Activated CD4-positive, alpha-beta memory T cell treated with anti-CD3 and anti-CD28 coated beads for 36 hours (primary cell): Measurements from ENCODE around the gene CES4A. TPM values are rescaled to one million over a fixed set of nuclear protein-coding genes. Genes with fewer than 3 reads are reported as not detected.
"Not testable (repeated sequence)": the region's sequence is repeated elsewhere in the genome, so short reads cannot be mapped to it uniquely, and the experiment has no call there.

ENCODE experiments used
- CTCF ChIA-PET: fragments of 350-600 bp; sonication (Branson Sonifier 250); formaldehyde crosslinking; loops from one replicate; lab custom pipeline; 2021; ENCODE audit warnings: antibody characterized with exemption, inconsistent platforms; lab: Charles Lee
- POLR2A ChIA-PET: fragments of 350-600 bp; sonication (Branson Sonifier 250); formaldehyde crosslinking; loops from one replicate; lab custom pipeline; 2021; ENCODE audit warnings: antibody characterized with exemption; lab: Charles Lee
- DNase-seq: peaks from one replicate; pipeline ENCODE4 v3.0.0-alpha.2; 2020
- H3K27ac Mint-ChIP-seq: one replicate; pipeline ENCODE4 v1.8.0; 2021; ENCODE audit warnings: mixed read lengths
- H3K27me3 Mint-ChIP-seq: one replicate; pipeline ENCODE4 v1.8.0; 2021; ENCODE audit warnings: mixed read lengths
- H3K36me3 Mint-ChIP-seq: one replicate; pipeline ENCODE4 v1.8.0; 2021; ENCODE audit warnings: mixed read lengths
- H3K4me1 Mint-ChIP-seq: one replicate; pipeline ENCODE4 v1.8.0; 2021; ENCODE audit warnings: low read depth, mixed read lengths
- H3K4me3 Mint-ChIP-seq: one replicate; pipeline ENCODE4 v1.8.0; 2021; ENCODE audit warnings: mild to moderate bottlenecking, mixed read lengths
- H3K9me3 Mint-ChIP-seq: one replicate; pipeline ENCODE4 v1.8.0; 2021; ENCODE audit warnings: mixed read lengths
- intact Hi-C: fragments of 100-400 bp; cut with micrococcal nuclease; formaldehyde crosslinking; loops from one replicate; pipeline ENCODE4 v1.15.1; 2023
- total RNA-seq, 2 experiments: library from RNA; stranded (reverse); gene quantifications; one replicate each; pipeline ENCODE4 v1.2.3, GENCODE V29; 2021

Gene CES4A
- 10 to 100 TPM; 25.0 to 25.9 TPM for total RNA-seq

DNA sequence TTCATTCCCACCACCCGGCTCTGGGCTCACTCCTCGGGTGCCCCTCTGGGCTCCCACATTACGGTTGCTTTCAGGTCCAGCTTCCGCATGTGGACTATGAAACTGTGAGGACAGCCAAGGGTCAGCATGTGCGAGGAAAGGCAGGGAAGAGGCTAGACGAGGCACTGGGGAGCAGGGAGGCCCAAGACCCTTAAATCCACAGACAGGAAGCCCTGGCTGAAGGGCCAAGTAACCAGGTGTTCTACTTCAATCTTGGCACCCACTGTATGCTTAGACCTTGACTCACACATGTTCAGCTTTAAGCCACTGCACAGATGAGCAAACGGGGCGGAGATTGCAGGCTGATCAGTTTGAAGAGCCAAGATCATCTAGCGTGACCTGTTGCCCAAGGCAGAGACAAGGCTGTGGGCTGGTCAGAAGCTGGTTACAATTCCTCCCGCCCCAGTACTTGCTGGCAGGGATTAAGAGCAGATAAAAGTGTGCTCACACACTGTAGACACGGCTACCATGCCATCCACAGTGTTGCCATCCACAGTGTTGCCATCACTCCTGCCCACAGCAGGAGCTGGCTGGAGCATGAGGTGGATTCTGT lies at the start of gene CES4A:
Gene CES4A (plus strand): TSS at position 393 of the 592 bp plus-strand sequence. CDS start 184 bp downstream, at position 577.
- Mint-ChIP-seq H3K27ac (peak within 1 kb of the TSS; percentile 74), H3K4me1 (peaks cover 42% of the 10 kb centered on the region), H3K4me3 (peak within 1 kb of the TSS; percentile 65), H3K27me3 (no peaks in the 10 kb centered on the region), H3K9me3 (no peaks in the 10 kb centered on the region), H3K36me3 (peaks cover 11% of the 10 kb centered on the region)
- peak; percentile 58 for DNase-seq
- intact Hi-C loops, result no loop called here
- POLR2A ChIA-PET, result interaction anchor here (1.3 kb wide), 1 partner anchor 25 kb away, joined by 3 read pairs; no protein-coding TSS in a partner anchor
- CTCF ChIA-PET, result interaction anchor here (0.7 to 1.0 kb wide), 2 partner anchors 29 to 167 kb away, joined by 4 read pairs; no protein-coding TSS in a partner anchor

DNA sequence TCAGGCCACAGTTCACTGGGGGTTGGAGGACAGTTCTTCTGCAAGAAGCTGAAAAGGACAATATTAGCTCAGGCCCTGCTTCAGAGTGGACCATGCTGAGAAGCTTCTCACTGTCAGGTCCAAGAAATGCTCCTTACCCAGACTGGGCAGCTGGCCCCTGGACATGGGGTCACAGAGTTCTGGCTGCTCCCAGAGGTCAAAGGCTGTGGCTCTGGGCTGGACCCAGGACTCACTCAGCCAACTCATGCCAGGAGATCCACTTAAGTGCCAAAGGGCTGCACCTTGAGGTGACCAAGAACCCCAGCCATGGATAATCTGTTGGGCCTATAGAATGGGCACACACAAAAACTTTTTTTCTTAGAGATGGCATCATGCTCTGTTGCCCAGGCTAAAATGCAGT lies 49.0 kb upstream of the CES4A start:
- Mint-ChIP-seq H3K27ac (no peak overlapping the region), H3K27me3 (no peaks in the 10 kb centered on the region), H3K4me3 (no peak overlapping the region), H3K4me1 (peaks cover 25% of the 10 kb centered on the region), H3K9me3 (no peaks in the 10 kb centered on the region), H3K36me3 (peaks cover 17% of the 10 kb centered on the region)
- ChIA-PET POLR2A (no interaction called here), CTCF (interaction anchor here (1.4 kb wide), 2 partner anchors 12 to 22 kb away, joined by 3 to 5 read pairs; partner anchors contain the start of gene CES3)
- intact Hi-C loops, result no loop called here
- DNase-seq, result no peak

DNA sequence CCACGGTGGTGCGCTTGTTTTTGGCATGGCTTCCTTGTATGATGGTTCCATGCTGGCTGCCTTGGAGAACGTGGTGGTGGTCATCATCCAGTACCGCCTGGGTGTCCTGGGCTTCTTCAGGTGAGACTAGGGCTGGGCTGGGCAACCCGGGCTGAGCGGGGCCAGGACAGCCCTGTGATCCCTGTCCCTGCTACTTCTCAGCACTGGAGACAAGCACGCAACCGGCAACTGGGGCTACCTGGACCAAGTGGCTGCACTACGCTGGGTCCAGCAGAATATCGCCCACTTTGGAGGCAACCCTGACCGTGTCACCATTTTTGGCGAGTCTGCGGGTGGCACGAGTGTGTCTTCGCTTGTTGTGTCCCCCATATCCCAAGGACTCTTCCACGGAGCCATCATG lies 48.2 kb upstream of the CES4A start:
- Mint-ChIP-seq H3K4me1 (peaks cover 22% of the 10 kb centered on the region), H3K27me3 (no peaks in the 10 kb centered on the region), H3K9me3 (no peaks in the 10 kb centered on the region), H3K27ac (no peak overlapping the region), H3K4me3 (no peak overlapping the region), H3K36me3 (peaks cover 13% of the 10 kb centered on the region)
- ChIA-PET CTCF (no interaction called here), POLR2A (no interaction called here)
- DNase-seq, result no peak
- intact Hi-C loops, result no loop called here

DNA sequence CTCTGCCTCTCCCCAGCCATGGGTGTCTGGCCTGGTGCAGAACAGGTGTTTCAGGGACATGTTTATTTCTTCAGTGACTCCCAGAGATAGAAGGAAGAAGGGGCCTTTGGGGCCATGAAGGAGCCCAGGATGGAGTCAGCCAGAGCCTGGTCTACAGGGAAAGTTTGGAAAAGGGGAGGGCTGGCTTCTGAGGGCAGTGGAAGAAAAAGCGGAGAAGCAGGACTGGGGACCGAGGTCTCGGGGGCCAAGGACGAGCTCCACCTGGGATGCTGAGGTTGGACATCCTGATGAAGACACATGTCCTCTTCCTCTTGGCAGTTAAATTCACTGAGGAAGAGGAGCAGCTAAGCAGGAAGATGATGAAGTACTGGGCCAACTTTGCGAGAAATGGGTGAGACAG lies 45.4 kb upstream of the CES4A start:
- Mint-ChIP-seq H3K27me3 (no peaks in the 10 kb centered on the region), H3K27ac (no peak overlapping the region), H3K4me3 (no peak overlapping the region), H3K4me1 (peaks cover 6% of the 10 kb centered on the region), H3K36me3 (peaks cover 13% of the 10 kb centered on the region), H3K9me3 (no peaks in the 10 kb centered on the region)
- DNase-seq, result no peak
- CTCF ChIA-PET, result interaction anchor here (0.7 to 1.1 kb wide), 3 partner anchors 18 to 242 kb away, joined by 3 to 4 read pairs (median 3); partner anchors contain the start of gene CES3
- intact Hi-C loops, result no loop called here
- POLR2A ChIA-PET, result no interaction called here

DNA sequence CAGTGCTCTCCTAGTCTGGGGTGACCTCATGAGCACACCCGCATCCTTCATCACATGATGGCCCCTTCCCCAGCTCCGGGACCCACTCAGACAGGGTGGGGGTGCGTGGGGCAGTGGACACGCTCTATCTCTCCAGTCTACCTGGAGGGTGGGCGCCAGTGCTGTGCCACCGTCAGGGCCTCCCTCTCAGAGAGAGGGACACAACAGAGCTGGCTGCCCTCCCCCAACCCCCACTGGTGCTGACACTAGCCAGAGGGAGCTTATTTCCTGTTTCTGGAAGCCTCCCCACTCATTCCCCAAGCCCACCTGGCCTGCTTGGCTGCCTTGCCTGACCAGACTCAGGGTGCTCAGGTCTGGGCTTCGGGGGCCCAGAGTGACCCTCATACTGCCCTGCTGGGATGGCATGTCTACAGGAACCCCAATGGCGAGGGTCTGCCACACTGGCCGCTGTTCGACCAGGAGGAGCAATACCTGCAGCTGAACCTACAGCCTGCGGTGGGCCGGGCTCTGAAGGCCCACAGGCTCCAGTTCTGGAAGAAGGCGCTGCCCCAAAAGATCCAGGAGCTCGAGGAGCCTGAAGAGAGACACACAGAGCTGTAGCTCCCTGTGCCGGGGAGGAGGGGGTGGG lies 44.8 kb upstream of the CES4A start:
- peaks cover 13% of the 10 kb centered on the region for H3K36me3 Mint-ChIP-seq
- POLR2A ChIA-PET, result no interaction called here
- intact Hi-C loops, result no loop called here

DNA sequence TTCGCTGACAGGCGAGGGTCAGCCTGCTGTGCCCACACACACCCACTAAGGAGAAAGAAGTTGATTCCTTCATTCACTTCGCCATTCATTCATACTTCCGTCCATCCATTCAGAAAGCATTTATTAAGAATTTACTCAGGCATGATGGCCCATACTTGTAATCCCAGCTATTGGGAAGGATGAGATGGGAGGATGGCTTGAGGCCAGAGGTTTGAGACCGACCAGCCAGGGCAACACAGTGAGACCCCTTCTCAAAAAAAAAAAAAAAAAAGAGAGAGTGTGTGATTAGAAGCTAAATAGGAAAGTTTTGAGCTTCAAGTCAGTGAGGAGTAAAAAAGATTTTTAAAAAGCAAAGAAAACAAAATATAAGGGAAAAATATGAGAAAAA lies 44.3 kb upstream of the CES4A start:
- H3K27ac Mint-ChIP-seq, result no peak overlapping the region
- DNase-seq, result no peak
- POLR2A ChIA-PET, result no interaction called here

More for the DNA sequence above, 44.8 kb upstream of the CES4A start:
- Mint-ChIP-seq H3K4me3 (no peak overlapping the region), H3K27ac (no peak overlapping the region), H3K9me3 (no peaks in the 10 kb centered on the region), H3K27me3 (peaks cover 3% of the 10 kb centered on the region), H3K4me1 (peaks cover 9% of the 10 kb centered on the region)
- CTCF ChIA-PET, result interaction anchor here (0.6 to 1.3 kb wide), 4 partner anchors 17 to 212 kb away, joined by 3 to 6 read pairs (median 4); partner anchors contain the start of gene CES3
- DNase-seq, result no peak

DNA sequence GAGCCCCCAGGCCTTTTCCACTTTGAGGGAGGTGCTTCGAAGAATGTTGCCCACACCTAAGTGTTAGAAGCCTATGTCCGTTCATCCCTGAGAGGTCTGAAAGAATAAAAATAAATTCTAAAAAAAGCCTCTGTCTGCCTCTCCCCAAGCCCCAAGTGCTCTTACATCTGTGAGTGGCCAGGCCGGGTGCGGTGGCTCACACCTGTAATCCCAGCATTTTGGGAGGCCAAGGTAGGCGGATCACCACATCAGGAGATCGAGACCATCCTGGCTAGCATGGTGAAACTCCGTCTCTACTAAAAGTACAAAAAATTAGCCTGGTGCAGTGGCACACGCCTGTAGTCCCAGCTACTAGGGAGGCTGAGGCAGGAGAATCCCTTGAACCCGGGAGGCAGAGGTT lies 43.4 kb upstream of the CES4A start:
- H3K9me3 Mint-ChIP-seq, H3K27ac Mint-ChIP-seq, POLR2A ChIA-PET, H3K4me3 Mint-ChIP-seq, DNase-seq, intact Hi-C loops: not testable (repeated sequence)
- Mint-ChIP-seq H3K27me3 (peaks cover 16% of the 10 kb centered on the region), H3K4me1 (peaks cover 15% of the 10 kb centered on the region), H3K36me3 (peaks cover 13% of the 10 kb centered on the region)
- CTCF ChIA-PET, result interaction anchor here (0.8 kb wide), 1 partner anchor 9 kb away, joined by 3 read pairs; no protein-coding TSS in a partner anchor

More for the DNA sequence above, 44.3 kb upstream of the CES4A start:
- Mint-ChIP-seq H3K36me3 (peaks cover 13% of the 10 kb centered on the region), H3K4me3 (no peak overlapping the region), H3K27me3 (peaks cover 7% of the 10 kb centered on the region), H3K4me1 (peaks cover 12% of the 10 kb centered on the region), H3K9me3 (no peaks in the 10 kb centered on the region)
- intact Hi-C loops, result no loop called here
- CTCF ChIA-PET, result interaction anchor here (0.6 to 1.3 kb wide), 2 partner anchors 75 to 211 kb away, joined by 3 to 6 read pairs; no protein-coding TSS in a partner anchor

DNA sequence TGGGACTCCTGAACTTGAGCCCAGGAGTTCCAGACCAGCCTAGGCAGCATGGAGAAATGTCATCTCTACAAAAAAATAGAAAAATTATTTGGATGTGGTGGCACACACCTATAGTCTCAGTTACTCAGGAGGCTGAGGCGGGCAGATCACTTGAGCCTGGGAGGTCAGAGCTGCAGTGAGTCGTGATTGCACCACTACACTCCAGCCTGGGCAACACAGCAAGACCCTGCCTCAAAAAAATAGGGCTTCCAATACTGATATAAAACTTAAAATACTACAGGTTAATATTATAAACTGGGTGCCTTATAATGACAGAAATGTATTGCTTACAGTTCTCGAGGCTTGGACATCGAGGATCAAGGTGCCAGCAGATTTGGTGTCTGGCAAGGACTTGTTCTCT lies 42.5 kb upstream of the CES4A start:
- peaks cover 20% of the 10 kb centered on the region for H3K27me3 Mint-ChIP-seq
- H3K9me3 Mint-ChIP-seq, result no peaks in the 10 kb centered on the region
- DNase-seq, result no peak
- peaks cover 14% of the 10 kb centered on the region for H3K36me3 Mint-ChIP-seq
- H3K4me1 Mint-ChIP-seq, result peaks cover 19% of the 10 kb centered on the region
- CTCF ChIA-PET, result interaction anchor here (0.6 kb wide), 1 partner anchor 96 kb away, joined by 4 read pairs; no protein-coding TSS in a partner anchor
- H3K27ac Mint-ChIP-seq, result no peak overlapping the region
- POLR2A ChIA-PET, result interaction anchor here (0.8 kb wide), 1 partner anchor 50 kb away, joined by 3 read pairs; no protein-coding TSS in a partner anchor
- no peak overlapping the region for H3K4me3 Mint-ChIP-seq
- intact Hi-C loops, result loop anchor here (2.0 kb wide), 2 partner anchors 51 to 213 kb away; partner anchors contain the start of genes FBXL8 and TRADD

DNA sequence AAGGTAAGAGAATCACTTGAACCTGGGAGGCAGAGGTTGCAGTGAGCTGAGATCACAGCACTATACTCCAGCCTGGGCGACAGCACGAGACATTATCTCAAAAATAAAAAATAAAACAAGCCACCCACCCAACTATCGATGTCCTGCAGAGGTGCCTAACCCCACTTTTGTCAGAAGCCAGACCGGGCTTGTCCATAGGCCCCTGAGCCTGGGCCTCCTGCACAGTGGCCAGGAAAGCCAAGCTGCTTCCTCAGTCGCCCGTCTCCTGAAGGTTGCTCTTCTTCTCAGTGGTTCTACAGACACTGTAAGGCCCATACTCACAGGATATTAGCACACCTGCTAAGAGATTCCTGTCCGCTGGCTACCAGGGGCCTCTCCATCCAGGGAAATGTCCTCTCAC lies 41.8 kb upstream of the CES4A start:
- H3K9me3 Mint-ChIP-seq, result no peaks in the 10 kb centered on the region
- CTCF ChIA-PET, result interaction anchor here (0.6 kb wide), 1 partner anchor 95 kb away, joined by 4 read pairs; no protein-coding TSS in a partner anchor
- H3K4me1 Mint-ChIP-seq, result peaks cover 19% of the 10 kb centered on the region
- no peak for DNase-seq
- H3K4me3 Mint-ChIP-seq, result no peak overlapping the region
- POLR2A ChIA-PET, result interaction anchor here (0.8 kb wide), 1 partner anchor 51 kb away, joined by 3 read pairs; no protein-coding TSS in a partner anchor
- H3K27ac Mint-ChIP-seq, result no peak overlapping the region
- H3K36me3 Mint-ChIP-seq, result peaks cover 12% of the 10 kb centered on the region
- intact Hi-C loops, result loop anchor here (2.0 kb wide), 2 partner anchors 52 to 212 kb away; partner anchors contain the start of genes FBXL8 and TRADD
- H3K27me3 Mint-ChIP-seq, result peaks cover 25% of the 10 kb centered on the region

DNA sequence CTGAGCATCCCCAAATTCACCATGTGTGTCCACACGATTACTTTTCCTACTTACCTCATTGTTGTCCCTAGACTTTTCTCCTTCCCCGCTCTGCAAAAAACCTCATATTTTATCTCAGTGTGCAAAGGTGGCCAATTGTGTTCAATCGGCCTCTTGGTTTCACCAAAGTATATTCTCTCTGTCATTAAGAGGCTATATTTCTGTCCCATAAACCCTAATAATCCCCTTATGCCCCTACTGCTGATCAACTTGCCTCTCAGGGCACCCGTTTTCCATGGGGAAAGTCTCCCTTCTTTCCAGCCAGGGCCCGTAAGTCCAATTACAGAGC lies 41.5 kb upstream of the CES4A start:
- peak overlapping the region; percentile 72 for H3K4me3 Mint-ChIP-seq
- no peak overlapping the region for H3K27ac Mint-ChIP-seq
- CTCF ChIA-PET, result interaction anchor here (0.8 to 1.3 kb wide), 8 partner anchors 9 to 251 kb away, joined by 3 to 7 read pairs (median 4); partner anchors contain the start of genes CES3, FBXL8, HSF4 and TRADD
- POLR2A ChIA-PET, result interaction anchor here (0.6 kb wide), 1 partner anchor 398 kb away, joined by 4 read pairs; no protein-coding TSS in a partner anchor
- no peak for DNase-seq
- intact Hi-C loops, result loop anchor here (2.0 kb wide), 2 partner anchors 52 to 212 kb away; partner anchors contain the start of genes FBXL8 and TRADD
- H3K9me3 Mint-ChIP-seq, result no peaks in the 10 kb centered on the region
- H3K27me3 Mint-ChIP-seq, result peaks cover 29% of the 10 kb centered on the region
- peaks cover 11% of the 10 kb centered on the region for H3K36me3 Mint-ChIP-seq
- peaks cover 19% of the 10 kb centered on the region for H3K4me1 Mint-ChIP-seq

DNA sequence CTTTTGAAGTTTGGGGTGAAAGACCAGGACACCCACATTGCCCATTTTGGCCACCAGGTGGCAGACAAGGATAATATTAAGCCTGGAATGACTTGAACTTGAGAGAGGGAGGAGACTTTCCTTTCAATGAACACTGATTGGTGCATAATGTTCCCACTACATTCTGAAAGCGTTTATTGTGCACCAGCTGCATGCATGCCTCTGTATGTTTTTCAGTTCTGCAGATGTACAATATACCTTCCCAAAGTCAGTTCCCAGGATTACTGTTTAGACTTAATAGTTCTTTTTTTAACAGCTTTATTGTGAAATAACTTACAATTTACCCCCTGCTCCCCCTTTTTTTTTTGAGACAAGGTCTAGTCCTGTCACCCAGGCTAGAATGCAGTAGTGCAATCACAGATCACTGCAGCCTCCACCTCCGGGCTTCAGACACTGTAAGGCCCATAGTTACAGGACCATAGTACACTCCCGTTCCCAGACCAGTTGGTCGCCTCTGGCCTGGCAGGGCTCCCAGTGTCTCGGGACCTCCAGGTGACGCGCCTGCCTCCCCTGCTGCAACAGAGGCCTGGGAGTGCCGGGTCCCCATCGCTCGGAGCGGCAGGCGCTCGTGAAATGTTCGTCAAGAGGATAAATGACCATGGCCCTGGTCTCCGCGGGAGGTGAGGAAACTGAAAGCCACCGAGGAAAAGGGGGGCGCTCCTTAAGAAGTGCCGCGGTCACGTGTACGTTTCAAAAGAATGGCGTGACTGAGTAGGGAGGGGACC lies 40.9 kb upstream of the CES4A start:
- no peak overlapping the region for H3K27ac Mint-ChIP-seq
- CTCF ChIA-PET, result interaction anchor here (0.6 to 1.3 kb wide), 11 partner anchors 9 to 250 kb away, joined by 3 to 7 read pairs (median 4); partner anchors contain the start of genes CES3, FBXL8, HSF4 and TRADD
- intact Hi-C loops, result loop anchor here (2.0 kb wide), 2 partner anchors 53 to 211 kb away; partner anchors contain the start of genes FBXL8 and TRADD

More for the DNA sequence above, 40.9 kb upstream of the CES4A start:
- peaks cover 31% of the 10 kb centered on the region for H3K27me3 Mint-ChIP-seq
- H3K4me3 Mint-ChIP-seq, result peak overlapping the region; percentile 72
- peaks cover 7% of the 10 kb centered on the region for H3K36me3 Mint-ChIP-seq
- POLR2A ChIA-PET, result interaction anchor here (0.6 kb wide), 1 partner anchor 397 kb away, joined by 4 read pairs; no protein-coding TSS in a partner anchor
- H3K9me3 Mint-ChIP-seq, result no peaks in the 10 kb centered on the region
- peaks cover 19% of the 10 kb centered on the region for H3K4me1 Mint-ChIP-seq
- peak; percentile 91 for DNase-seq
